Mammary epithelial cell (primary cell): ENCODE results near the gene SCAMP4.

Source experiments
- EZH2 ChIP-seq: IDR thresholded peaks from 2 replicates; pipeline ENCODE4 v1.6.1; 2012; ENCODE audit warnings: low read length, inconsistent platforms, borderline replicate concordance
- TF ChIP-seq, protein P1 (sequence below), 2 donors: IDR thresholded peaks in 1 of 2; conservative IDR thresholded peaks in 1 of 2; 2 replicates each; pipeline ENCODE4 v1.5.1; 2011 to 2012; ENCODE audit warnings: inconsistent platforms in 2 of 2, low read length in 2 of 2, mild to moderate bottlenecking in 2 of 2, control low read depth in 1 of 2, low read depth in 1 of 2; ENCODE audit not compliant: insufficient read depth in 1 of 2; ENCODE audit errors: extremely low read depth in 1 of 2

DNA sequence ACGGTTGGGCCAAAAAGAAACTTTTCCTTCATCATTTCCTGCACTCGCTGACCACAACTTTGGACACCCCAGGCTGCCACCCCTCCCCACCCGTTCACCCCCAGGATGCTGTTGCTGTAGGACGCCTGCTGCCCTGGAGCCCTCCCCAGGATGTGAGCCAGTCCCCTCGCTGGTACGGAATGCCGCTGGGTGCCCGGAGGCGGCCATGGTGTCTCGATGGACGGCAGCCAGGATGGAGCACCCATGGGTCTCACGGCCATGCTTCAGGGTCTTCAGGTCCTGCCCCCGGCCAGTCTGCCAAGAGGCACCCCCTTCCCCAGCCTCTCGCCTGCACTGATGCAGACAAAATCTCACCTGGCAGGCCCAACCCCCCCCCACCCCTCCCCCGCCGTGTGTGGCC is 20.3 kb downstream of the SCAMP4 start:
- TF ChIP-seq, protein P1, sequence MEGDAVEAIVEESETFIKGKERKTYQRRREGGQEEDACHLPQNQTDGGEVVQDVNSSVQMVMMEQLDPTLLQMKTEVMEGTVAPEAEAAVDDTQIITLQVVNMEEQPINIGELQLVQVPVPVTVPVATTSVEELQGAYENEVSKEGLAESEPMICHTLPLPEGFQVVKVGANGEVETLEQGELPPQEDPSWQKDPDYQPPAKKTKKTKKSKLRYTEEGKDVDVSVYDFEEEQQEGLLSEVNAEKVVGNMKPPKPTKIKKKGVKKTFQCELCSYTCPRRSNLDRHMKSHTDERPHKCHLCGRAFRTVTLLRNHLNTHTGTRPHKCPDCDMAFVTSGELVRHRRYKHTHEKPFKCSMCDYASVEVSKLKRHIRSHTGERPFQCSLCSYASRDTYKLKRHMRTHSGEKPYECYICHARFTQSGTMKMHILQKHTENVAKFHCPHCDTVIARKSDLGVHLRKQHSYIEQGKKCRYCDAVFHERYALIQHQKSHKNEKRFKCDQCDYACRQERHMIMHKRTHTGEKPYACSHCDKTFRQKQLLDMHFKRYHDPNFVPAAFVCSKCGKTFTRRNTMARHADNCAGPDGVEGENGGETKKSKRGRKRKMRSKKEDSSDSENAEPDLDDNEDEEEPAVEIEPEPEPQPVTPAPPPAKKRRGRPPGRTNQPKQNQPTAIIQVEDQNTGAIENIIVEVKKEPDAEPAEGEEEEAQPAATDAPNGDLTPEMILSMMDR (conservative IDR thresholded peaks at IDR 0.05 in 1 of 2, IDR thresholded peaks at IDR 0.05 in 1 of 2; ENCODE audit: extremely low read depth in 1 of 2, insufficient read depth in 1 of 2, low read depth in 1 of 2, low read length in 2 of 2): no peak
- TF ChIP-seq EZH2: no peak
